ENCODE measurements around the gene VPS33B.
"Not testable (repeated sequence)": the region's sequence is repeated elsewhere in the genome, so short reads cannot be mapped to it uniquely, and the experiment has no call there.

VPS33B gene

GRCh38 chr15:91022075-91022831 lies at the start of gene VPS33B:
VPS33B (minus strand) TSS chr15:91022594; CDS start chr15:91022249, 345 bp downstream.
- DNase-seq, result peak; percentile 74

- no peak for DNase-seq
Observed at GRCh38 chr15:91072161-91072560, 49.8 kb upstream of the VPS33B start.

GRCh38 chr15:91070872-91071271 lies 48.5 kb upstream of the VPS33B start:
- DNase-seq, result no peak

- no peak for DNase-seq
Observed at GRCh38 chr15:91068966-91069365, 46.6 kb upstream of the VPS33B start.

- DNase-seq, result no peak
Observed at GRCh38 chr15:91068436-91068835, 46.0 kb upstream of the VPS33B start.

- no peak for DNase-seq
Observed at GRCh38 chr15:91067036-91067435, 44.6 kb upstream of the VPS33B start.

GRCh38 chr15:91065505-91065904 lies 43.1 kb upstream of the VPS33B start:
- DNase-seq, result no peak

GRCh38 chr15:91061997-91062396 lies 39.6 kb upstream of the VPS33B start:
- DNase-seq, result no peak

GRCh38 chr15:91061230-91061629 lies 38.8 kb upstream of the VPS33B start:
- DNase-seq, result no peak

GRCh38 chr15:91055548-91056331 lies 33.3 kb upstream of the VPS33B start:
- DNase-seq, result peak; percentile 44

- DNase-seq, result no peak
Observed at GRCh38 chr15:91054816-91055215, 32.4 kb upstream of the VPS33B start.

- no peak for DNase-seq
Observed at GRCh38 chr15:91051248-91051647, 28.9 kb upstream of the VPS33B start.

GRCh38 chr15:91050128-91050455 lies 27.7 kb upstream of the VPS33B start:
- no peak for DNase-seq

GRCh38 chr15:91049378-91050127 lies 27.2 kb upstream of the VPS33B start:
- DNase-seq, result peak; percentile 30

GRCh38 chr15:91047545-91048199 lies 25.3 kb upstream of the VPS33B start:
- DNase-seq, result no peak

- not testable (repeated sequence) for DNase-seq
Observed at GRCh38 chr15:91046056-91046455, 23.7 kb upstream of the VPS33B start.

GRCh38 chr15:91045065-91045464 lies 22.7 kb upstream of the VPS33B start:
- no peak for DNase-seq

GRCh38 chr15:91043202-91043874 lies 20.9 kb upstream of the VPS33B start:
- no peak for DNase-seq

- peak; percentile 42 for DNase-seq
Observed at GRCh38 chr15:91040856-91041255, 18.5 kb upstream of the VPS33B start.

- DNase-seq, result no peak
Observed at GRCh38 chr15:91039996-91040395, 17.6 kb upstream of the VPS33B start.

- DNase-seq, result peak; percentile 61
Observed at GRCh38 chr15:91032919-91033803, 10.8 kb upstream of the VPS33B start.

All from NCI-H1436 (cell line).